Measurements from ENCODE around the gene RGS7BP. TPM values are rescaled to one million over a fixed set of nuclear protein-coding genes. Genes with fewer than 3 reads are reported as not detected.

The RGS7BP gene
- not detected for total RNA-seq (2021; ENCODE audit: unreplicated experiment)
- not detected for polyA plus RNA-seq (2012; ENCODE audit: insufficient read length)
- not detected for Bru-seq, nascent RNA
- BruChase-seq, experiment 1, labeled RNA remaining after a 2-hour chase: not detected
- BruChase-seq, experiment 2, labeled RNA remaining after a 6-hour chase: percentile 1 among the genes with signal in this experiment
- long read RNA-seq: 0 reads

- Histone ChIP-seq H3K27ac (ENCODE audit: low read length) (no peak within 1 kb of the TSS), H3K9me3 (ENCODE audit: control insufficient read depth, insufficient read depth, low read depth, low read length) (no peaks in the 10 kb centered on the region), H3K4me3 (ENCODE audit: low read depth in 2 of 2, low read length in 2 of 2) (peak within 1 kb of the TSS; percentile 25 to 46), H3K36me3 (ENCODE audit: control insufficient read depth, insufficient read depth, low read length) (no peaks in the 10 kb centered on the region), H3K4me1 (ENCODE audit: control insufficient read depth, insufficient read depth, low read length) (peaks cover 8% of the 10 kb centered on the region; the same call in 1 of the 2 replicates), H3K27me3 (ENCODE audit: control insufficient read depth, insufficient read depth, low read length) (peaks cover 26% of the 10 kb centered on the region)
- TF ChIP-seq, protein P1, sequence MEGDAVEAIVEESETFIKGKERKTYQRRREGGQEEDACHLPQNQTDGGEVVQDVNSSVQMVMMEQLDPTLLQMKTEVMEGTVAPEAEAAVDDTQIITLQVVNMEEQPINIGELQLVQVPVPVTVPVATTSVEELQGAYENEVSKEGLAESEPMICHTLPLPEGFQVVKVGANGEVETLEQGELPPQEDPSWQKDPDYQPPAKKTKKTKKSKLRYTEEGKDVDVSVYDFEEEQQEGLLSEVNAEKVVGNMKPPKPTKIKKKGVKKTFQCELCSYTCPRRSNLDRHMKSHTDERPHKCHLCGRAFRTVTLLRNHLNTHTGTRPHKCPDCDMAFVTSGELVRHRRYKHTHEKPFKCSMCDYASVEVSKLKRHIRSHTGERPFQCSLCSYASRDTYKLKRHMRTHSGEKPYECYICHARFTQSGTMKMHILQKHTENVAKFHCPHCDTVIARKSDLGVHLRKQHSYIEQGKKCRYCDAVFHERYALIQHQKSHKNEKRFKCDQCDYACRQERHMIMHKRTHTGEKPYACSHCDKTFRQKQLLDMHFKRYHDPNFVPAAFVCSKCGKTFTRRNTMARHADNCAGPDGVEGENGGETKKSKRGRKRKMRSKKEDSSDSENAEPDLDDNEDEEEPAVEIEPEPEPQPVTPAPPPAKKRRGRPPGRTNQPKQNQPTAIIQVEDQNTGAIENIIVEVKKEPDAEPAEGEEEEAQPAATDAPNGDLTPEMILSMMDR (IDR thresholded peaks at IDR 0.05): no peak; the same call in 1 of the 2 replicates
- no peak for TF ChIP-seq TCF7L2 (IDR thresholded peaks at IDR 0.05; ENCODE audit: low read depth, low read length)
- no peak for TF ChIP-seq REST (IDR thresholded peaks at IDR 0.05; ENCODE audit: insufficient read depth in 1 of 2, low read depth in 2 of 2, low read length in 1 of 2)
- TF ChIP-seq SIN3A (IDR thresholded peaks at IDR 0.05; ENCODE audit: borderline replicate concordance, insufficient read depth, low read depth, low read length): no peak
- TF ChIP-seq POLR2AphosphoS5 (IDR thresholded peaks at IDR 0.05; ENCODE audit: low read depth, low read length): no peak
- intact Hi-C loops (cut with micrococcal nuclease; ENCODE audit: unreplicated experiment): no loop called here
- ATAC-seq: peak; percentile 89
- ChIA-PET CTCF (interaction anchor here (0.8 kb wide), 1 partner anchor 277 kb away, joined by 5 read pairs; no protein-coding TSS in a partner anchor), POLR2A (no interaction called here)
- in situ Hi-C loops (cut with HindIII; ENCODE audit: low pct_unique_long_range_greater_than_20kb, low sequenced_read_pairs): no loop called here
- BruUV-seq (replicated peaks): no TSS peak
- no peak for DNase-seq (ENCODE audit: low read depth, low spot score)
Observed at GRCh38 chr5:64505769-64506566, at the start of gene RGS7BP. RGS7BP (plus strand) TSS chr5:64506015; CDS start chr5:64506625, 610 bp downstream.

- no peak for DNase-seq (ENCODE audit: low read depth, low spot score)
- POLR2A ChIA-PET: no interaction called here
- no TSS peak for BruUV-seq (replicated peaks)
- H3K36me3 ChIP-seq (ENCODE audit: control insufficient read depth, insufficient read depth, low read length): no peaks in the 10 kb centered on the region
- TF ChIP-seq POLR2AphosphoS5 (IDR thresholded peaks at IDR 0.05; ENCODE audit: low read depth, low read length): no peak
- TF ChIP-seq TCF7L2 (IDR thresholded peaks at IDR 0.05; ENCODE audit: low read depth, low read length): no peak
- TF ChIP-seq, protein P1 (IDR thresholded peaks at IDR 0.05): no peak
- TF ChIP-seq SIN3A (IDR thresholded peaks at IDR 0.05; ENCODE audit: borderline replicate concordance, insufficient read depth, low read depth, low read length): no peak
- TF ChIP-seq REST (IDR thresholded peaks at IDR 0.05; ENCODE audit: insufficient read depth in 1 of 2, low read depth in 2 of 2, low read length in 1 of 2): no peak
- H3K4me1 ChIP-seq (ENCODE audit: control insufficient read depth, insufficient read depth, low read length): no peaks in the 10 kb centered on the region
- no peak overlapping the region for H3K4me3 ChIP-seq (ENCODE audit: low read depth in 2 of 2, low read length in 2 of 2)
- in situ Hi-C loops (cut with HindIII; ENCODE audit: low pct_unique_long_range_greater_than_20kb, low sequenced_read_pairs) (no loop called here), intact Hi-C loops (cut with micrococcal nuclease; ENCODE audit: unreplicated experiment) (no loop called here)
- CTCF ChIA-PET: no interaction called here
- H3K27ac ChIP-seq (ENCODE audit: low read length): no peak overlapping the region
- no peaks in the 10 kb centered on the region for H3K9me3 ChIP-seq (ENCODE audit: control insufficient read depth, insufficient read depth, low read depth, low read length)
- H3K27me3 ChIP-seq (ENCODE audit: control insufficient read depth, insufficient read depth, low read length): no peaks in the 10 kb centered on the region
- ATAC-seq: no peak
Observed at GRCh38 chr5:64457846-64458245, 48.0 kb upstream of the RGS7BP start.

Data from Panc1 (cell line).